GM13976 (cell line): ENCODE data around the gene GINS1.

Experiments used
- DNase-seq: peaks from one replicate; pipeline ENCODE4 v3.0.0; 2012; ENCODE audit warnings: low spot score
- CTCF ChIP-seq: IDR thresholded peaks from 2 replicates; pipeline ENCODE4 v1.5.1; 2012; ENCODE audit warnings: borderline replicate concordance, mild to moderate bottlenecking; ENCODE audit not compliant: insufficient read depth; ENCODE audit errors: extremely low read depth, missing control alignments, control extremely low read depth
- in situ Hi-C: fragments of 300-500 bp; cut with MboI; formaldehyde crosslinking; loops from one replicate; pipeline ENCODE4 v1.12.0; 2022; ENCODE audit warnings: low sequenced_read_pairs, mixed read lengths, inconsistent platforms; ENCODE audit not compliant: unreplicated experiment

The GINS1 gene

GRCh38 chr20:25376886-25377285 is 30.6 kb upstream of the GINS1 start:
- in situ Hi-C loops: loop anchor here (25.0 kb wide), 1 partner anchor 190 kb away; the partner anchor contains the start of gene ENTPD6
- no peak for TF ChIP-seq CTCF
- no peak for DNase-seq

GRCh38 chr20:25378189-25378883 is 29.1 kb upstream of the GINS1 start:
- in situ Hi-C loops: loop anchor here (25.0 kb wide), 1 partner anchor 191 kb away; the partner anchor contains the start of gene ENTPD6
- no peak for TF ChIP-seq CTCF
- no peak for DNase-seq

GRCh38 chr20:25378884-25379733 is 28.4 kb upstream of the GINS1 start:
- TF ChIP-seq CTCF: no peak
- in situ Hi-C loops: loop anchor here (25.0 kb wide), 1 partner anchor 192 kb away; the partner anchor contains the start of gene ENTPD6
- DNase-seq: no peak

- no peak for TF ChIP-seq CTCF
- no peak for DNase-seq
- in situ Hi-C loops: loop anchor here (25.0 kb wide), 1 partner anchor 194 kb away; the partner anchor contains the start of gene ENTPD6
Measured at GRCh38 chr20:25380945-25381614, 26.4 kb upstream of the GINS1 start.

- no peak for DNase-seq
- TF ChIP-seq CTCF: no peak
- in situ Hi-C loops: loop anchor here (25.0 kb wide), 1 partner anchor 196 kb away; the partner anchor contains the start of gene ENTPD6
Measured at GRCh38 chr20:25382704-25383370, 24.6 kb upstream of the GINS1 start.

- in situ Hi-C loops: loop anchor here (25.0 kb wide), 1 partner anchor 202 kb away; the partner anchor contains the start of gene ENTPD6
- TF ChIP-seq CTCF: no peak
- no peak for DNase-seq
Measured at GRCh38 chr20:25389401-25389857, 18.0 kb upstream of the GINS1 start.
